Stomach smooth muscle (tissue), 2 donors: Measurements from ENCODE around the gene AFMID.

Experiments used
- H3K27ac ChIP-seq: one replicate; pipeline ENCODE4 v1.7.0; 2013; ENCODE audit warnings: mild to moderate bottlenecking, low read length, inconsistent platforms
- H3K27me3 ChIP-seq, 2 donors: one replicate each; pipeline ENCODE4 v1.7.0; 2013; ENCODE audit warnings: low read length in 2 of 2; ENCODE audit not compliant: insufficient read depth in 2 of 2, control insufficient read depth in 1 of 2
- H3K36me3 ChIP-seq, 2 donors: one replicate each; pipeline ENCODE4 v1.7.0; 2013; ENCODE audit warnings: low read length in 2 of 2; ENCODE audit not compliant: control insufficient read depth in 2 of 2, insufficient read depth in 2 of 2
- H3K4me1 ChIP-seq: one replicate; pipeline ENCODE4 v1.7.0; 2013; ENCODE audit warnings: low read length; ENCODE audit not compliant: control insufficient read depth, insufficient read depth
- H3K4me3 ChIP-seq, 2 donors: one replicate each; pipeline ENCODE4 v1.7.0; 2013; ENCODE audit warnings: low read length in 2 of 2
- H3K9ac ChIP-seq, 2 donors: one replicate each; pipeline ENCODE4 v1.7.0; 2013; ENCODE audit warnings: low read length in 2 of 2, mild to moderate bottlenecking in 1 of 2
- H3K9me3 ChIP-seq, 2 donors: one replicate each; pipeline ENCODE4 v1.7.0; 2013; ENCODE audit warnings: low read length in 2 of 2; ENCODE audit not compliant: control insufficient read depth in 2 of 2
- donor health status: healthy.
- donor health status: Pancreatic carcinoma.

The AFMID gene

GRCh38 chr17:78226055-78226758 is 39.0 kb downstream of the AFMID start:
- H3K4me3 ChIP-seq, result no peak overlapping the region
- no peak overlapping the region for H3K9ac ChIP-seq
- H3K9me3 ChIP-seq, result no peaks in the 10 kb centered on the region
- no peak overlapping the region for H3K27ac ChIP-seq
- peaks cover 8 to 9% of the 10 kb centered on the region in 2 donors for H3K27me3 ChIP-seq
- H3K36me3 ChIP-seq, result no peaks in the 10 kb centered on the region
- H3K4me1 ChIP-seq, result no peaks in the 10 kb centered on the region

- Histone ChIP-seq H3K9ac (no peak overlapping the region), H3K27ac (no peak overlapping the region), H3K4me3 (no peak overlapping the region), H3K36me3 (no peaks in the 10 kb centered on the region), H3K9me3 (no peaks in the 10 kb centered on the region), H3K4me1 (peaks cover 2% of the 10 kb centered on the region), H3K27me3 (peaks cover 11 to 14% of the 10 kb centered on the region in 2 donors)
Measured at GRCh38 chr17:78226759-78227454, 39.7 kb downstream of the AFMID start.

DNA sequence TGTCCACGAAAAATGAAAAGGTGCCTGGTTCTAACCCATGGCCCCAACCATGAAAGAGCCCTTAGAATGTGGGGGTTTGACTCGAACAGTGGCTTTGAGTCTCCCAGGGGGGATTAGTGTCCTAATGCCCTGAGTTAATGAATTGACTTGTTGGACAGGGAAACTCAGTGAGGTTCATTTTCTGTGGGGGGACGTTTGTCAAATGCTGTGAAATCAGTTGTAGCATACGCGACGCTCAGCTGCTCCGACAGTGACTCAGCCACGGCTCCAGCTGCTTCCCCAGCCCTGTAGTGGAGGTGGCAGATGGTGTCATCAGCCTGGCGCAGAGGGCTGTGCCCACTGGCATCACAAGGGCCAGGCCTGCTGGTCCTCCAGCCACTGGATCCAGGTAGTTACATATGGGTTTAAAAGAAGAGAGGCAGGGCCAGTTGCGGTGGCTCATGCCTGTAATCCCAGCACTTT is 40.3 kb downstream of the AFMID start:
- Histone ChIP-seq H3K9ac (no peak overlapping the region), H3K27me3 (peaks cover 15 to 20% of the 10 kb centered on the region in 2 donors), H3K4me1 (peaks cover 2% of the 10 kb centered on the region), H3K27ac (no peak overlapping the region), H3K9me3 (no peaks in the 10 kb centered on the region), H3K36me3 (no peaks in the 10 kb centered on the region), H3K4me3 (no peak overlapping the region)

DNA sequence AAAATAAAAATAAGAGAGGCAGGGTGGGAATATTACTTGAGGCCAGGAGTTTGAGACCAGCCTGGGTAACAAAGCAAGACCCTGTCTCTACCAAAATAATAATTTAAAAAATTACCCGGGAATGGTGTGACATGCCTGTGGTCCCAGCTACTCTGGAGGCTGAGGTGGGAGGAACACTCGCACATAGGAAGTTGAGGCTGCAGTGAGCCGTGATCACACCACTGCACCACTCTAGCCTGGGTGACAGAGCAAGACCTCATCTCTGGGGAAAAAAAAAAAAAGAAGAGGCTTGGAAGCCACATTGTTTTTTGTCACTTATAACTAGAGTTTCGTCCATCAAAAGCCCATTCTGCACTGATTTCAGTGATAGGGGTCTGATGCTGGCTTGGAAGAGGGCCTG is 41.0 kb downstream of the AFMID start:
- H3K27me3 ChIP-seq, result peaks cover 21 to 27% of the 10 kb centered on the region in 2 donors
- H3K9ac ChIP-seq, result no peak overlapping the region
- H3K4me3 ChIP-seq, result no peak overlapping the region
- H3K27ac ChIP-seq, result no peak overlapping the region
- H3K4me1 ChIP-seq, result peaks cover 2% of the 10 kb centered on the region
- H3K9me3 ChIP-seq, result no peaks in the 10 kb centered on the region
- H3K36me3 ChIP-seq, result no peaks in the 10 kb centered on the region

DNA sequence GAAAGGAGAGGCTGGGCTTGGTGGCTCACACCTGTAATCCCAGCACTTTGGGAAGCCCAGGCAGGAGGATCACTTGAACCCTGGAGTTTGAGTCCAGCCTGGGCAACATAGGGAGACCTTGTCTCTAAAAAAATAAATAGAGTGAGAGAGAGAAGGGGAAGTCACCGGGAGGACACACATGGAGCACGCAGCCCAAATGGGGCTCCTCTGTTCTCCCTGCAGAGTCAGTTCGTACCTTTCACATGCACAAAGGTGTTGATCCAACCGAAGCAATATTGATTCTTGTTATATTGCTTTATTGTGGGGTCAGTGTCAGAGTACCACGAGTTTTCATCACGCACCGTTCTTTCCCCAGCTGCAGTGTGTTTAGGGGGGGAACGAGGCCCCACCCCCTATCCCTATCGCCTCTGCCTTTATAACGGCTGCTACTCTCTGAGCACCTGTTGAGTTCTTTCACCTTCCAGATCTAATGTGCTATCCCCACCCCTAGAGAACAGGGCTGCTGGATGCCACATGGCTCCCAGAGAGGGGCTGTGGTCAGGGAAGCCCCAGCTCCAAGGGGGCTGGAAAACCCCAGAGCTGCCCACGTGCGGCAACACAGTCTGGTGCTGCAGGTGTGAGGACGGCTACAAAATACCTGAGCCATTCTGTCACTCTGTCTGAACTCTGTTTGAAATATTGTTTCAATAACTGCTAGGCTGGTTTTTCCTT is 43.2 kb downstream of the AFMID start:
- Histone ChIP-seq H3K9ac (no peak overlapping the region), H3K4me3 (no peak overlapping the region), H3K9me3 (no peaks in the 10 kb centered on the region), H3K27ac (no peak overlapping the region), H3K36me3 (no peaks in the 10 kb centered on the region), H3K27me3 (peaks cover 21 to 27% of the 10 kb centered on the region in 2 donors), H3K4me1 (peaks cover 2% of the 10 kb centered on the region)

GRCh38 chr17:78230996-78231935 is 44.1 kb downstream of the AFMID start, which contains the start of gene TMEM235:
TMEM235 (plus strand) TSS chr17:78231631; CDS start chr17:78232024, 393 bp downstream.
- H3K9me3 ChIP-seq, result no peaks in the 10 kb centered on the region
- no peaks in the 10 kb centered on the region for H3K36me3 ChIP-seq
- no peak within 1 kb of the TSS for H3K4me3 ChIP-seq
- H3K27ac ChIP-seq, result no peak within 1 kb of the TSS
- H3K9ac ChIP-seq, result no peak within 1 kb of the TSS
- peaks cover 21 to 27% of the 10 kb centered on the region in 2 donors for H3K27me3 ChIP-seq
- H3K4me1 ChIP-seq, result peaks cover 2% of the 10 kb centered on the region

GRCh38 chr17:78231991-78232858 is 45.1 kb downstream of the AFMID start:
- no peaks in the 10 kb centered on the region for H3K36me3 ChIP-seq
- peaks cover 21 to 27% of the 10 kb centered on the region in 2 donors for H3K27me3 ChIP-seq
- no peaks in the 10 kb centered on the region for H3K9me3 ChIP-seq
- no peak overlapping the region for H3K9ac ChIP-seq
- no peak overlapping the region for H3K27ac ChIP-seq
- no peak overlapping the region for H3K4me3 ChIP-seq
- H3K4me1 ChIP-seq, result peaks cover 2% of the 10 kb centered on the region

DNA sequence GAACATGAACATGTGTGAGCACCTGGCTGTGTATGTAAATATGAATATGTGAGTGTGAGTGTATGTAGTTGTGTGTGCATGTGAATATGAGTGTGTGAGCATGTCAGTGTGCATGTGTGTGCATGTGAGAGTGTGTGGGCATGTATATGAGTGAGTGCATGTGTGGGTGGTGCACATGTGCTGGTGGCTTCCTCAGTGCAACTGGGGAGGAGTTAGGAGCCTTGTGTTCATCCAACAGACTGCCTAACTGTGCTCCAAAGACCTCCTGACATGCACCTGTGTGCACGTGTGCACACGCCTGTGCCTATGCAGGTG is 45.7 kb downstream of the AFMID start:
- Histone ChIP-seq H3K9ac (no peak overlapping the region), H3K27ac (no peak overlapping the region), H3K4me3 (no peak overlapping the region), H3K27me3 (peaks cover 21 to 27% of the 10 kb centered on the region in 2 donors), H3K4me1 (peaks cover 2% of the 10 kb centered on the region), H3K9me3 (no peaks in the 10 kb centered on the region), H3K36me3 (no peaks in the 10 kb centered on the region)

- Histone ChIP-seq H3K4me3 (no peak overlapping the region), H3K27me3 (peaks cover 21 to 27% of the 10 kb centered on the region in 2 donors), H3K9ac (no peak overlapping the region), H3K27ac (no peak overlapping the region), H3K36me3 (no peaks in the 10 kb centered on the region), H3K9me3 (no peaks in the 10 kb centered on the region), H3K4me1 (peaks cover 2% of the 10 kb centered on the region)
Measured at GRCh38 chr17:78233678-78234077, 46.5 kb downstream of the AFMID start.
